GM19452 (cell line): Measurements from ENCODE around the gene SPTAN1.
"Not testable (repeated sequence)": the region's sequence is repeated elsewhere in the genome, so short reads cannot be mapped to it uniquely, and the experiment has no call there.

Source experiments
- ATAC-seq: cut with Tn5 transposase; IDR thresholded peaks from one replicate; pipeline ENCODE4 v1.9.1; 2021; ENCODE audit not compliant: unreplicated experiment

Gene SPTAN1

DNA sequence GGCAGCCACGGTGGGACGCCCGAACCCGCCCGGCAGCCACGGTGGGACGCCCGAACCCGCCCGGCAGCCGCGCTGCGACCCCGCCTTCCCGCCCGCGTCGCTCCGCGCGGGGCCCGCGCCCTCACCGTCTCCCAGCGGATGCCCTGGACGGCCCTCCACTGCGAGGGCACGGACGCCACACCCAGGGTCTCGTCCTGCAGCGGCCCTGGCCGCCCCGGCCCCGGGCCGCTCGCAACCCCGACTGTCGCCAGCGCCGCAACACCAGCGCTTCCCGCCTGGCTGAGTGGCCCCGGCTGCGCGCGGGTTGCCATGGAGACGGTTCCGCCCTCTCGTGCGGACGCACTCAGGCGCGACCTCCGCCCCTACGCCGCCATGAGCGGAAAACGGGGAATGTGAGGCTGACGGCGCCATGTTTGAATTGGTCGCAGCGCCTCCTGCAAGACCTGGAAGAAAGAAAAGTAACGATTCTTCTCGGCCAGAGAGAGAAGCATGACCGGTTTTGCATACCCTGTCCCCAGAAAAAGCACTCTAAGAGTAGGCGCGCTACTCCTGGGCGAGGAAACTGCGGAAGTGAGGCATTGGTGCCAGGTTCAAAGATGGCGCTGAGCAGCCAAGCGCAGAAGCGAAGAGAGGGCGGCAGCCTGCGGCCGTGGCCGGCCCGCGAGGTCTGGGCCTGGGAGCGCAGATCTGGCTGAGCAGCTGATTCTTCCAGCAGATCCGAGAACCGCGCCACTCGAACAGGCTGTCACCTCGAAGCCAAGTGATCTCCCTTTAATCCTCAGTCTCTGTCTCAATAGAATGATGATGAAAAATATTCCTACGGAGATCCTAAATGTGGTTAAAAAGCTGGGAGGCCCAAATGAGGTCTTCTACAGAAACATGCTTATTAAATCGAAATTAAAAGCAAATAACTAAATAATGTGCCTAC lies 104.3 kb downstream of the SPTAN1 start, which contains the start of gene DYNC2I2:
TSS of gene DYNC2I2 (minus strand) at position 432 of the 928 bp plus-strand sequence. CDS start at position 311, 121 bp downstream.
- ATAC-seq: peak; percentile 51

DNA sequence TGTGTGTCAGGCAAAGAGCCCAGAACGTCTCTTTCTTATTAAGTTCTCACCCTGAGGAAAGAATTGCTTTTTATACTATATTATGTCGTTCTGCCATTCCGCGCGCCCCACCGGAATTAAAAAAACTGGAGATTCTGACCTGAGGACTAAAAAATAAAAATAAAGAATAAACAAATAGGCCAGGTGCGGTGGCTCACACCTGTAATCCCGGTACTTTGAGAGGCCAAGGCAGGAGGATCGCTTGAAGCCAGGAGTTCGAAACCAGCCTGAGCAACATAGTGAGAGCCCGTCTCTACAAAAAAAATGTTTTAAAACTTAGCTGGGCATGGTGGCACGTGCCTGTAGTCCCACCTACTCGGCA lies 104.9 kb downstream of the SPTAN1 start:
- ATAC-seq: no peak

DNA sequence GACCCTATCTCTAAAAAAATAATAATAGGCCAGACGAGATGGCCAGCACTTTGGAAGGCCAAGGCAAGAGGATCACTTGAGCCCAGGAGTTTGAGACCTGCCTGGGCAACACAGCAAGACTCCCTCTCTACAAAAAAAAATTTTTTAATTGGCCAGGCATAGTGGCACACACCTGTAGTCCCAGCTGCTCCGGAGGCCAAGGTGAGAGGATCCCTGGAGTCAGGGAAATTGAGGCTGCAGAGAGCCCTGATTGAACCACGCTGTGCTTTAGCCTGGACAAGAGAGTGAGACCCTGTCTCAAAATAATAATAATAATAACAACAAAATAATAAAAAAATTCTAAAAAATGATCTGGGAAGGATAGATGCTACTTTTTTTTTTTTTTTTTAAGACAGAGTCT lies 105.4 kb downstream of the SPTAN1 start:
- no peak for ATAC-seq

DNA sequence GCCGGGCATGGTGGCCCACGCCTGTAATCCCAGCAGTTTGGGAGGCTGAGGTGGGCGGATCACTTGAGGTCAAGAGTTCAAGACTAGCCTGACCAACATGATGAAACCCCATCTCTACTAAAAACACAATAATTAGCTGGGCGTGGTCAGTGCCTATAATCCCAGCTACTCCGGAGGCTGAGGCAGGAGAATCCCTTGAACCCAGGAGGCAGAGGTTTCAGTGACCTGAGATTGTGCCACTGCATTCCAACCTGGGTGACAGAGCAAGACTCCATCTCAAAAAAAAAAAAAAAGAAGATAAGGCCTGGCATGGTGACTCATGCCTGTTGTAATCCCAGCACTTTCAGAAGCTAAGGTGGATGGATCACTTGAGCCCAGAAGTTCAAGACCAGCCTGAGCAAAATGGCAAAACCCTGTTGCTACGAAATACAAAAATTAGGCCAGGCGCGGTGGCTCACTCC lies 114.1 kb downstream of the SPTAN1 start:
- ATAC-seq: not testable (repeated sequence)

DNA sequence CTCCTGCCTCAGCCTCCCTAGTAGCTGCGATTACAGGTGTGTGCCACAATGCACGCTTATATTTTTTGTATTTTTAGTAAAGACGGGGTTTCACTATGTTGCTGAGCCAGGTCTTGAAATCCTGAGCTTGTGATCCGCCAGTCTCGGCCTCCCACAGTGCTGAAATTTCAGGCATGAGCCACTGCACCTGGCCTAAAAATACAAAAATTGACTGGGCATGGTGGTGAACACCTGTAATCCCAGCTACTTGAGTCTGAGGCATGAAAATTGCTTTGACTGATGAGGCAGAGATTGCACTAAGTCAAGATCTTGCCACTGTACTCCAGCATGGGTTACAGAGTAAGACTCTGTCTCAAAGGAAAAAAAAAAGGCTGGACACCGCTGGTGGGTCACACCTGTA lies 117.4 kb downstream of the SPTAN1 start:
- no peak for ATAC-seq

DNA sequence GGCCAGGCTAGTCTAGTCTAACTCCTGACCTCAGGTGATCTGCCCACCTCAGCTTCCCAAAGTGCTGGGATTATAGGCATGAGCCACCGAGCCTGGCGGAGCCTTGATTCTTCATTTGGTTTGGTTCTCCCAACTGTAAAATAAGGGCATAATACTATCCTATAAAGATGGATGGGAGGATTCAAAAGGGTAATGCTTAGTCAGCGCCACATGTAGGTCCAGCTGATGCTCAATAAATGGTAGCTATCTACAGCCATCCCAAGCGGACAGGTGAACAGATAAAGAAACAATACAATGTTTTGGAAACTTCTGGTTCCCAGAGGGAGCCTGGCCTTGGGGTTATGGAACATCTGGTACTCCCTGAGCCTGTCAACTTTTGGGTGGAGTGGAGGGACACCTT lies 123.0 kb downstream of the SPTAN1 start:
- ATAC-seq: no peak

DNA sequence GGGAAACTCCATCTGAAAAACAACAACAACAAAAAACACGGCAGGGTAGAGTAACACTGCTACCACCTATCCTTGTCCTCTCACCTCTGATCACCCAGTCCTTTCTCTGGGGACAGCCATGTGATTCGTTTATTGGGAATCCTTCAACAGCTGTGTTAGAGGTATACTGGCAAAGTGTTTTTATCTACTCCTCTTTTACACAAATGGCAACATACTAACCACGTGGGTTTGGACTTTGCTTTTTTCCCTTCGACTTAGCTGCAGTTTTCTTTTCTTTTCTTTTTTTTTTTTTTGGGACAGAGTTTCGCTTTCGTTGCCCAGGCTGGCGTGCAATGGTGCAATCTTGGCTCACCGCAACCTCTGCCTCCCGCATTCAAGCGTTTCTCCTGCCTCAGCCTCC lies 125.4 kb downstream of the SPTAN1 start:
- no peak for ATAC-seq
